Measurements from ENCODE around the gene EPB41L3.

The EPB41L3 gene

GRCh38 chr18:5456577-5457461 is 87.0 kb downstream of the EPB41L3 start:
- DNase-seq: peak in 20 of 56 donors; percentile 6 to 54 (median 25)

- peak in 1 of 56 donors; percentile 21 for DNase-seq
Observed at GRCh38 chr18:5455674-5456073, 88.1 kb downstream of the EPB41L3 start.

- no peak for DNase-seq
Observed at GRCh38 chr18:5452943-5453443, 90.8 kb downstream of the EPB41L3 start.

- DNase-seq: no peak
Observed at GRCh38 chr18:5451871-5452270, 91.9 kb downstream of the EPB41L3 start.

GRCh38 chr18:5451150-5451549 is 92.6 kb downstream of the EPB41L3 start:
- DNase-seq: no peak

GRCh38 chr18:5449858-5450509 is 93.8 kb downstream of the EPB41L3 start:
- DNase-seq: no peak

GRCh38 chr18:5447442-5447841 is 96.4 kb downstream of the EPB41L3 start:
- no peak for DNase-seq

- DNase-seq: no peak
Observed at GRCh38 chr18:5444847-5445246, 99.0 kb downstream of the EPB41L3 start.

GRCh38 chr18:5444269-5444668 is 99.5 kb downstream of the EPB41L3 start:
- no peak for DNase-seq

GRCh38 chr18:5439986-5440696 is 103.7 kb downstream of the EPB41L3 start:
- no peak for DNase-seq

GRCh38 chr18:5434425-5434824 is 109.4 kb downstream of the EPB41L3 start:
- DNase-seq: no peak

- DNase-seq: no peak
Observed at GRCh38 chr18:5431836-5432575, 111.8 kb downstream of the EPB41L3 start.

- no peak for DNase-seq
Observed at GRCh38 chr18:5430131-5430530, 113.7 kb downstream of the EPB41L3 start.

- DNase-seq: no peak
Observed at GRCh38 chr18:5429681-5430080, 114.1 kb downstream of the EPB41L3 start.

- DNase-seq: no peak
Observed at GRCh38 chr18:5425721-5426120, 118.1 kb downstream of the EPB41L3 start.

- DNase-seq: peak in 2 of 56 donors; percentile 11 to 21
Observed at GRCh38 chr18:5424903-5425664, 118.7 kb downstream of the EPB41L3 start.

- no peak for DNase-seq
Observed at GRCh38 chr18:5422626-5423025, 121.2 kb downstream of the EPB41L3 start.

GRCh38 chr18:5421981-5422380 is 121.8 kb downstream of the EPB41L3 start:
- no peak for DNase-seq

GRCh38 chr18:5420906-5421305 is 122.9 kb downstream of the EPB41L3 start:
- peak in 6 of 56 donors; percentile 8 to 31 (median 12) for DNase-seq

GRCh38 chr18:5419601-5420000 is 124.2 kb downstream of the EPB41L3 start:
- peak in 13 of 56 donors; percentile 7 to 42 (median 22) for DNase-seq
